ENCODE data around the gene SLC7A6. TPM values are rescaled to one million over a fixed set of nuclear protein-coding genes. Genes with fewer than 3 reads are reported as not detected.

Gene SLC7A6
- total and polyA plus RNA-seq, 2 of the 8 experiments (the other 6 are each of a cell fraction or from before 2014, with no cell fraction given), result 28.0 to 37.8 TPM

GRCh38 chr16:68249371-68249770 is 15.0 kb upstream of the SLC7A6 start (continued):
- TF ChIP-seq NRF1 (IDR thresholded peaks at IDR 0.05; ENCODE audit: low read depth, low read length) (no peak), EP300 (IDR thresholded peaks at IDR 0.05; ENCODE audit: borderline replicate concordance in 1 of 2, low read depth in 2 of 2, low read length in 2 of 2) (no peak), CTBP2 (IDR thresholded peaks at IDR 0.05; ENCODE audit: borderline replicate concordance, insufficient read depth, insufficient read length, low read length) (no peak), TEAD4 (IDR thresholded peaks at IDR 0.05; ENCODE audit: low read depth, low read length) (no peak), KDM4A (IDR thresholded peaks at IDR 0.05; ENCODE audit: low read depth, low read length, severe bottlenecking) (no peak)
